Chondrocyte (in vitro differentiated cells): ENCODE measurements around the gene SH2B2. TPM values are rescaled to one million over a fixed set of nuclear protein-coding genes. Genes with fewer than 3 reads are reported as not detected.
"Not testable (repeated sequence)": the region's sequence is repeated elsewhere in the genome, so short reads cannot be mapped to it uniquely, and the experiment has no call there.

ENCODE experiments used
- DNase-seq: peaks from one replicate; pipeline ENCODE4 v3.0.0; 2021; ENCODE audit warnings: mixed read lengths, low spot score
- H3K27ac Mint-ChIP-seq: one replicate; pipeline ENCODE4 v1.8.0; 2021; ENCODE audit warnings: mild to moderate bottlenecking, moderate library complexity, mixed read lengths; ENCODE audit not compliant: unreplicated experiment
- H3K27me3 Mint-ChIP-seq: 2 replicates; pipeline ENCODE4 v1.8.0; 2021; ENCODE audit warnings: low read depth, mixed read lengths
- H3K36me3 Mint-ChIP-seq: 2 replicates; pipeline ENCODE4 v1.8.0; 2021; ENCODE audit warnings: low read depth, mixed read lengths
- H3K4me1 Mint-ChIP-seq: 2 replicates; pipeline ENCODE4 v1.8.0; 2021; ENCODE audit warnings: low read depth, mild to moderate bottlenecking, mixed read lengths
- H3K4me3 Mint-ChIP-seq: one replicate; pipeline ENCODE4 v1.8.0; 2021; ENCODE audit warnings: mild to moderate bottlenecking, moderate library complexity, mixed read lengths; ENCODE audit not compliant: unreplicated experiment
- H3K9me3 Mint-ChIP-seq: 2 replicates; pipeline ENCODE4 v1.8.0; 2021; ENCODE audit warnings: low read depth, mixed read lengths
- total RNA-seq: library from RNA; stranded (reverse); gene quantifications from 3 replicates; pipeline ENCODE4 v1.2.1, GENCODE V29; 2021
- TF ChIP-seq, protein P1 (sequence below): fragments of 200-600 bp; sonication (generic); IDR thresholded peaks from 2 replicates; pipeline ENCODE4 v1.5.0; 2021; ENCODE audit warnings: antibody characterized with exemption, mild to moderate bottlenecking, moderate library complexity

SH2B2 gene
- total RNA-seq, 1 donor from 2014 or later = 4.1 TPM

DNA sequence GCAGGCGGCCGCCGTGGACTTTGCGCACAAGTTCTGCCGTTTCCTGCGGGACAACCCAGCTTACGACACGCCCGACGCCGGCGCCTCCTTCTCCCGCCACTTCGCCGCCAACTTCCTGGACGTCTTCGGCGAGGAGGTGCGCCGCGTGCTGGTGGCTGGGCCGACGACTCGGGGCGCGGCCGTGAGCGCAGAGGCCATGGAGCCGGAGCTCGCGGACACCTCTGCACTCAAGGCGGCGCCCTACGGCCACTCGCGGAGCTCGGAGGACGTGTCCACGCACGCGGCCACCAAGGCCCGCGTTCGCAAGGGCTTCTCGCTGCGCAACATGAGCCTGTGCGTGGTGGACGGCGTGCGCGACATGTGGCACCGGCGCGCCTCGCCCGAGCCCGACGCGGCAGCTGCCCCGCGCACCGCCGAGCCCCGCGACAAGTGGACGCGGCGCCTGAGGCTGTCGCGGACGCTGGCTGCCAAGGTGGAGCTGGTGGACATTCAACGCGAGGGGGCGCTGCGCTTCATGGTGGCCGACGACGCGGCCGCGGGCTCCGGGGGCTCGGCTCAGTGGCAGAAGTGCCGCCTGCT, 14.1 kb downstream of the SH2B2 start:
- H3K36me3 Mint-ChIP-seq = no peaks in the 10 kb centered on the region
- no peak overlapping the region for H3K4me3 Mint-ChIP-seq
- H3K27me3 Mint-ChIP-seq = peaks cover 2% of the 10 kb centered on the region
- no peak for DNase-seq
- TF ChIP-seq, protein P1, sequence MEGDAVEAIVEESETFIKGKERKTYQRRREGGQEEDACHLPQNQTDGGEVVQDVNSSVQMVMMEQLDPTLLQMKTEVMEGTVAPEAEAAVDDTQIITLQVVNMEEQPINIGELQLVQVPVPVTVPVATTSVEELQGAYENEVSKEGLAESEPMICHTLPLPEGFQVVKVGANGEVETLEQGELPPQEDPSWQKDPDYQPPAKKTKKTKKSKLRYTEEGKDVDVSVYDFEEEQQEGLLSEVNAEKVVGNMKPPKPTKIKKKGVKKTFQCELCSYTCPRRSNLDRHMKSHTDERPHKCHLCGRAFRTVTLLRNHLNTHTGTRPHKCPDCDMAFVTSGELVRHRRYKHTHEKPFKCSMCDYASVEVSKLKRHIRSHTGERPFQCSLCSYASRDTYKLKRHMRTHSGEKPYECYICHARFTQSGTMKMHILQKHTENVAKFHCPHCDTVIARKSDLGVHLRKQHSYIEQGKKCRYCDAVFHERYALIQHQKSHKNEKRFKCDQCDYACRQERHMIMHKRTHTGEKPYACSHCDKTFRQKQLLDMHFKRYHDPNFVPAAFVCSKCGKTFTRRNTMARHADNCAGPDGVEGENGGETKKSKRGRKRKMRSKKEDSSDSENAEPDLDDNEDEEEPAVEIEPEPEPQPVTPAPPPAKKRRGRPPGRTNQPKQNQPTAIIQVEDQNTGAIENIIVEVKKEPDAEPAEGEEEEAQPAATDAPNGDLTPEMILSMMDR = peak; percentile 66
- no peak overlapping the region for H3K27ac Mint-ChIP-seq
- peaks cover 5% of the 10 kb centered on the region for H3K4me1 Mint-ChIP-seq
- H3K9me3 Mint-ChIP-seq = no peaks in the 10 kb centered on the region

DNA sequence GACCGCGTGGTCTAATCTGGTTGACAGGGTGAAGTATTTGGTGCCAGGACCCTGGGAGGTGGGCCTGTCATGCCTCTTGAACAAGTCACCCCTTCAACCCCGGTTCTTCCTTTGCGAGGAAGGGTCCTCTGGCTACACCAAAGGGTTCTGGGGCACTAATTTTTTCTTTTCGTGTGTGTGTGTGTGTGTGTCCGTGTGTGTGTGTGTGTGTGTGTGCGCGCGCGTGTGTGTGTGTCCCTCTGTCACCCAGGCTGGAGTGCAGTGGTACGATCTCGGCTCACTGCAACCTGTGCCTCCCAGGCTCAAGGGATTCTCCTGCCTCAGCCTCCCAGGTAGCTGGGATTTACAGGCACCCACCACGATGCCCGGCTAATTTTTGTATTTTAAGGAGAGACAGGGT, 14.7 kb downstream of the SH2B2 start:
- not testable (repeated sequence) for H3K27ac Mint-ChIP-seq, H3K4me1 Mint-ChIP-seq, DNase-seq, H3K36me3 Mint-ChIP-seq, H3K27me3 Mint-ChIP-seq, H3K9me3 Mint-ChIP-seq, H3K4me3 Mint-ChIP-seq

GRCh38 chr7:102302025-102302424, 15.4 kb downstream of the SH2B2 start:
- Mint-ChIP-seq H3K9me3 (no peaks in the 10 kb centered on the region), H3K36me3 (no peaks in the 10 kb centered on the region), H3K27ac (no peak overlapping the region), H3K27me3 (peaks cover 2% of the 10 kb centered on the region), H3K4me1 (peaks cover 12% of the 10 kb centered on the region), H3K4me3 (no peak overlapping the region)
- no peak for DNase-seq
- TF ChIP-seq, protein P1 = no peak

- no peak for DNase-seq
- TF ChIP-seq, protein P1 = no peak
- Mint-ChIP-seq H3K9me3 (no peaks in the 10 kb centered on the region), H3K27ac (no peak overlapping the region), H3K4me1 (peaks cover 17% of the 10 kb centered on the region), H3K27me3 (no peaks in the 10 kb centered on the region), H3K36me3 (no peaks in the 10 kb centered on the region), H3K4me3 (no peak overlapping the region)
Measured at GRCh38 chr7:102303669-102304422, 17.2 kb downstream of the SH2B2 start.

DNA sequence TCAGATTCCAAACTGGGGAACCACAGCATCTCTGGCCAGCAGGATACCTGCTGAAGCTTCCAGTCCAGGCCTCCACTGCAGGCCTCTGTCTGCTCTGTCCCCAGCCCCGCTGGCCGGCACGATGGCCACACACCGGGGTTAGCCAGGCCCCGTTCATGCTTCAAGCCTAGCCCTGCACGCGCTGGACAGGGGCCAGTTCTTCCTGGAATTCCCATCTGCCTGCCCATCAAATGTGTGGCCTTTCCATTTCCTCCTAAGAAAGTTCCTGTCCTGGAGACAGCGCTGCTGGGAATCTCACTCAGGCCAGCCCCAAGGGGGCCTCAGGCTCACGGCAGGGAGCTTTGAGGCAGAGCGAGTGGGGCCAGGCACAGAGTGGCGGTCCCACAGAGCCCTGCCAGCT, 18.0 kb downstream of the SH2B2 start:
- H3K4me3 Mint-ChIP-seq = no peak overlapping the region
- no peaks in the 10 kb centered on the region for H3K27me3 Mint-ChIP-seq
- DNase-seq = no peak
- no peaks in the 10 kb centered on the region for H3K36me3 Mint-ChIP-seq
- H3K4me1 Mint-ChIP-seq = peaks cover 17% of the 10 kb centered on the region
- TF ChIP-seq, protein P1 = no peak
- H3K9me3 Mint-ChIP-seq = no peaks in the 10 kb centered on the region
- H3K27ac Mint-ChIP-seq = no peak overlapping the region
